Liver (tissue), 9 donors: Measurements from ENCODE around the gene MYO7B. TPM values are rescaled to one million over a fixed set of nuclear protein-coding genes. Genes with fewer than 3 reads are reported as not detected.

Source experiments
- DNase-seq: peaks from one replicate; pipeline ENCODE4 v3.0.0-alpha.2; 2017; ENCODE audit warnings: low spot score
- H3K27ac ChIP-seq, 2 donors: one replicate each; pipeline ENCODE4 v1.7.0; 2013; ENCODE audit warnings: inconsistent platforms in 2 of 2, low read length in 2 of 2, control low read depth in 1 of 2, low read depth in 1 of 2, mild to moderate bottlenecking in 1 of 2
- H3K27me3 ChIP-seq, 4 donors: one replicate each; pipeline versions ENCODE4 v1.6.1 to v1.7.0; 2013; ENCODE audit warnings: low read length in 3 of 4, inconsistent platforms in 1 of 4, mild to moderate bottlenecking in 1 of 4, moderate library complexity in 1 of 4; ENCODE audit not compliant: control insufficient read depth in 4 of 4, insufficient read depth in 4 of 4
- H3K36me3 ChIP-seq, 4 donors: one replicate each; pipeline versions ENCODE4 v1.6.1 to v1.7.0; 2013; ENCODE audit warnings: low read length in 3 of 4, mild to moderate bottlenecking in 3 of 4, low read depth in 1 of 4, moderate library complexity in 1 of 4; ENCODE audit not compliant: control insufficient read depth in 4 of 4, insufficient read depth in 3 of 4
- H3K4me1 ChIP-seq, 4 donors: one replicate each; pipeline versions ENCODE4 v1.6.1 to v1.7.0; 2013; ENCODE audit warnings: low read length in 3 of 4, mild to moderate bottlenecking in 3 of 4, moderate library complexity in 1 of 4; ENCODE audit not compliant: control insufficient read depth in 4 of 4, insufficient read depth in 4 of 4
- H3K4me3 ChIP-seq, 3 donors: one replicate each; pipeline versions ENCODE4 v1.6.1 to v1.7.0; 2013; ENCODE audit warnings: low read length in 3 of 3, control low read depth in 1 of 3, low read depth in 1 of 3, mild to moderate bottlenecking in 1 of 3
- H3K9ac ChIP-seq, 2 donors: one replicate each; pipeline ENCODE4 v1.7.0; 2013; ENCODE audit warnings: low read length in 2 of 2, mild to moderate bottlenecking in 2 of 2, moderate library complexity in 2 of 2, control low read depth in 1 of 2, low read depth in 1 of 2
- H3K9me3 ChIP-seq, 4 donors: one replicate each; pipeline versions ENCODE4 v1.6.1 to v1.7.0; 2013; ENCODE audit warnings: low read length in 3 of 4; ENCODE audit not compliant: control insufficient read depth in 4 of 4
- ATF3 ChIP-seq: IDR thresholded peaks from 2 replicates; pipeline ENCODE4 v1.6.1; 2016; ENCODE audit warnings: antibody characterized with exemption
- EGR1 ChIP-seq, 2 donors: IDR thresholded peaks; 2 replicates each; pipeline ENCODE4 v1.6.1; 2016 to 2018; ENCODE audit warnings: antibody characterized with exemption in 2 of 2, low read depth in 2 of 2
- FOXA1 ChIP-seq: IDR thresholded peaks from 2 replicates; pipeline ENCODE4 v1.6.1; 2016; ENCODE audit warnings: antibody characterized with exemption
- FOXA2 ChIP-seq: IDR thresholded peaks from 2 replicates; pipeline ENCODE4 v1.6.1; 2016; ENCODE audit warnings: antibody characterized with exemption
- GABPA ChIP-seq, 2 donors: IDR thresholded peaks in 1 of 2; conservative IDR thresholded peaks in 1 of 2; 2 replicates each; pipeline ENCODE4 v1.6.1; 2016; ENCODE audit warnings: antibody characterized with exemption in 2 of 2, mild to moderate bottlenecking in 1 of 2, moderate library complexity in 1 of 2
- HNF4A ChIP-seq, 2 donors: conservative IDR thresholded peaks; 2 replicates each; pipeline ENCODE4 v1.6.1; 2016; ENCODE audit warnings: antibody characterized with exemption in 2 of 2, mild to moderate bottlenecking in 2 of 2
- HNF4G ChIP-seq: IDR thresholded peaks from 2 replicates; pipeline ENCODE4 v1.6.1; 2016; ENCODE audit warnings: antibody characterized with exemption
- JUND ChIP-seq, 2 donors: IDR thresholded peaks; 2 replicates each; pipeline ENCODE4 v1.6.1; 2016; ENCODE audit warnings: antibody characterized with exemption in 2 of 2
- MAX ChIP-seq: IDR thresholded peaks from 2 replicates; pipeline ENCODE4 v1.6.1; 2016; ENCODE audit warnings: antibody characterized with exemption
- RAD21 ChIP-seq, 2 donors: IDR thresholded peaks; 2 replicates each; pipeline ENCODE4 v1.6.1; 2016; ENCODE audit warnings: antibody characterized with exemption in 2 of 2, mild to moderate bottlenecking in 2 of 2
- RXRA ChIP-seq, 2 donors: IDR thresholded peaks; 2 replicates each; pipeline ENCODE4 v1.6.1; 2017 to 2018; ENCODE audit warnings: antibody characterized with exemption in 2 of 2, mild to moderate bottlenecking in 1 of 2
- SP1 ChIP-seq: IDR thresholded peaks from 2 replicates; pipeline ENCODE4 v1.6.1; 2018; ENCODE audit warnings: antibody characterized with exemption, mild to moderate bottlenecking
- TAF1 ChIP-seq: conservative IDR thresholded peaks from 2 replicates; pipeline ENCODE4 v1.6.1; 2016; ENCODE audit warnings: antibody characterized with exemption, mild to moderate bottlenecking
- YY1 ChIP-seq: IDR thresholded peaks from 2 replicates; pipeline ENCODE4 v1.6.1; 2016; ENCODE audit warnings: antibody characterized with exemption, mild to moderate bottlenecking
- WGBS: extraction: QIAGEN DNeasy Blood & Tissue Kit; methylation state at CpG from one replicate; pipeline ENCODE4 v1.1.7; 2013; 5-methylcytosine and 5-hydroxymethylcytosine counted together
- polyA plus RNA-seq, 2 donors: library from polyadenylated mRNA; stranded (reverse) in 1 of 2; unstranded in 1 of 2; fragments of 200-250 nt in 1 of 2; fragments of >200 nt in 1 of 2; fragmentation: Nextera tagmentation in 1 of 2; extraction: Ambion mirVana in 1 of 2; gene quantifications; one replicate each; pipeline versions ENCODE4 v1.2.1 to v1.2.3, GENCODE V29; 2013 to 2015
- total RNA-seq, 2 donors: library from RNA; depleted of rRNA; stranded (reverse); fragments of >200 nt; gene quantifications; one replicate each; pipeline ENCODE4 v1.2.3, GENCODE V29; 2014
- TF ChIP-seq, protein P1 (sequence below): fragments of 150-350 bp; IDR thresholded peaks from 2 replicates; pipeline ENCODE4 v1.5.1; 2017; ENCODE audit warnings: improper control_type of control experiment, low read depth, low read length; ENCODE audit not compliant: missing input control
- TF ChIP-seq, protein P2 (sequence below): IDR thresholded peaks from 2 replicates; pipeline ENCODE4 v1.6.1; 2016; ENCODE audit warnings: antibody characterized with exemption, mild to moderate bottlenecking
- TF ChIP-seq, protein P3 (sequence below): IDR thresholded peaks from 2 replicates; pipeline ENCODE4 v1.6.1; 2016; ENCODE audit warnings: antibody characterized with exemption
- donor health status: healthy.
- donor health status: healthy.
- donor health status: healthy.
- donor health status: healthy.
- donor health status: healthy.

MYO7B gene
- total and polyA plus RNA-seq, 4 donors: 0.15 to 1.1 (median 0.64) TPM

GRCh38 chr2:127592761-127593227 is 57.3 kb downstream of the MYO7B start:
- Histone ChIP-seq H3K9me3 (no peaks in the 10 kb centered on the region), H3K4me3 (no peak overlapping the region), H3K27me3 (no peaks in the 10 kb centered on the region), H3K4me1 (no peaks in the 10 kb centered on the region), H3K36me3 (no peaks in the 10 kb centered on the region), H3K27ac (no peak overlapping the region), H3K9ac (no peak overlapping the region)
- TF ChIP-seq HNF4A (conservative IDR thresholded peaks at IDR 0.05) (no peak), FOXA2 (no peak), SP1 (no peak), RAD21 (IDR thresholded peaks at IDR 0.05) (no peak), MAX (no peak), TAF1 (no peak), EGR1 (IDR thresholded peaks at IDR 0.05; ENCODE audit: low read depth in 2 of 2) (no peak), RXRA (IDR thresholded peaks at IDR 0.05) (no peak), FOXA1 (no peak), HNF4G (no peak), GABPA (IDR thresholded peaks at IDR 0.05 in 1 of 2, conservative IDR thresholded peaks at IDR 0.05 in 1 of 2) (no peak), JUND (IDR thresholded peaks at IDR 0.05) (no peak), ATF3 (no peak), YY1 (no peak)
- TF ChIP-seq, protein P1, sequence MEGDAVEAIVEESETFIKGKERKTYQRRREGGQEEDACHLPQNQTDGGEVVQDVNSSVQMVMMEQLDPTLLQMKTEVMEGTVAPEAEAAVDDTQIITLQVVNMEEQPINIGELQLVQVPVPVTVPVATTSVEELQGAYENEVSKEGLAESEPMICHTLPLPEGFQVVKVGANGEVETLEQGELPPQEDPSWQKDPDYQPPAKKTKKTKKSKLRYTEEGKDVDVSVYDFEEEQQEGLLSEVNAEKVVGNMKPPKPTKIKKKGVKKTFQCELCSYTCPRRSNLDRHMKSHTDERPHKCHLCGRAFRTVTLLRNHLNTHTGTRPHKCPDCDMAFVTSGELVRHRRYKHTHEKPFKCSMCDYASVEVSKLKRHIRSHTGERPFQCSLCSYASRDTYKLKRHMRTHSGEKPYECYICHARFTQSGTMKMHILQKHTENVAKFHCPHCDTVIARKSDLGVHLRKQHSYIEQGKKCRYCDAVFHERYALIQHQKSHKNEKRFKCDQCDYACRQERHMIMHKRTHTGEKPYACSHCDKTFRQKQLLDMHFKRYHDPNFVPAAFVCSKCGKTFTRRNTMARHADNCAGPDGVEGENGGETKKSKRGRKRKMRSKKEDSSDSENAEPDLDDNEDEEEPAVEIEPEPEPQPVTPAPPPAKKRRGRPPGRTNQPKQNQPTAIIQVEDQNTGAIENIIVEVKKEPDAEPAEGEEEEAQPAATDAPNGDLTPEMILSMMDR: no peak
- TF ChIP-seq, protein P2, sequence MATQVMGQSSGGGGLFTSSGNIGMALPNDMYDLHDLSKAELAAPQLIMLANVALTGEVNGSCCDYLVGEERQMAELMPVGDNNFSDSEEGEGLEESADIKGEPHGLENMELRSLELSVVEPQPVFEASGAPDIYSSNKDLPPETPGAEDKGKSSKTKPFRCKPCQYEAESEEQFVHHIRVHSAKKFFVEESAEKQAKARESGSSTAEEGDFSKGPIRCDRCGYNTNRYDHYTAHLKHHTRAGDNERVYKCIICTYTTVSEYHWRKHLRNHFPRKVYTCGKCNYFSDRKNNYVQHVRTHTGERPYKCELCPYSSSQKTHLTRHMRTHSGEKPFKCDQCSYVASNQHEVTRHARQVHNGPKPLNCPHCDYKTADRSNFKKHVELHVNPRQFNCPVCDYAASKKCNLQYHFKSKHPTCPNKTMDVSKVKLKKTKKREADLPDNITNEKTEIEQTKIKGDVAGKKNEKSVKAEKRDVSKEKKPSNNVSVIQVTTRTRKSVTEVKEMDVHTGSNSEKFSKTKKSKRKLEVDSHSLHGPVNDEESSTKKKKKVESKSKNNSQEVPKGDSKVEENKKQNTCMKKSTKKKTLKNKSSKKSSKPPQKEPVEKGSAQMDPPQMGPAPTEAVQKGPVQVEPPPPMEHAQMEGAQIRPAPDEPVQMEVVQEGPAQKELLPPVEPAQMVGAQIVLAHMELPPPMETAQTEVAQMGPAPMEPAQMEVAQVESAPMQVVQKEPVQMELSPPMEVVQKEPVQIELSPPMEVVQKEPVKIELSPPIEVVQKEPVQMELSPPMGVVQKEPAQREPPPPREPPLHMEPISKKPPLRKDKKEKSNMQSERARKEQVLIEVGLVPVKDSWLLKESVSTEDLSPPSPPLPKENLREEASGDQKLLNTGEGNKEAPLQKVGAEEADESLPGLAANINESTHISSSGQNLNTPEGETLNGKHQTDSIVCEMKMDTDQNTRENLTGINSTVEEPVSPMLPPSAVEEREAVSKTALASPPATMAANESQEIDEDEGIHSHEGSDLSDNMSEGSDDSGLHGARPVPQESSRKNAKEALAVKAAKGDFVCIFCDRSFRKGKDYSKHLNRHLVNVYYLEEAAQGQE: no peak
- TF ChIP-seq, protein P3, sequence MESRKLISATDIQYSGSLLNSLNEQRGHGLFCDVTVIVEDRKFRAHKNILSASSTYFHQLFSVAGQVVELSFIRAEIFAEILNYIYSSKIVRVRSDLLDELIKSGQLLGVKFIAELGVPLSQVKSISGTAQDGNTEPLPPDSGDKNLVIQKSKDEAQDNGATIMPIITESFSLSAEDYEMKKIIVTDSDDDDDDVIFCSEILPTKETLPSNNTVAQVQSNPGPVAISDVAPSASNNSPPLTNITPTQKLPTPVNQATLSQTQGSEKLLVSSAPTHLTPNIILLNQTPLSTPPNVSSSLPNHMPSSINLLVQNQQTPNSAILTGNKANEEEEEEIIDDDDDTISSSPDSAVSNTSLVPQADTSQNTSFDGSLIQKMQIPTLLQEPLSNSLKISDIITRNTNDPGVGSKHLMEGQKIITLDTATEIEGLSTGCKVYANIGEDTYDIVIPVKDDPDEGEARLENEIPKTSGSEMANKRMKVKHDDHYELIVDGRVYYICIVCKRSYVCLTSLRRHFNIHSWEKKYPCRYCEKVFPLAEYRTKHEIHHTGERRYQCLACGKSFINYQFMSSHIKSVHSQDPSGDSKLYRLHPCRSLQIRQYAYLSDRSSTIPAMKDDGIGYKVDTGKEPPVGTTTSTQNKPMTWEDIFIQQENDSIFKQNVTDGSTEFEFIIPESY: no peak
- 94% methylated on average over 37 of the region's 37 CpGs for WGBS
- DNase-seq: no peak
